PC-3 (cell line): Measurements from ENCODE around the gene PRKAR2A.

Source experiments
- EZH2 ChIP-seq: fragments of 300-600 bp; sonication (generic); IDR thresholded peaks from one replicate; pipeline ENCODE4 v1.6.1; 2017; ENCODE audit warnings: antibody characterized with exemption, mild to moderate bottlenecking, low read length; ENCODE audit not compliant: unreplicated experiment
- EZH2phosphoT487 ChIP-seq: fragments of 300-600 bp; sonication (generic); IDR thresholded peaks from 2 replicates; pipeline ENCODE4 v1.6.1; 2018; ENCODE audit warnings: mild to moderate bottlenecking, antibody characterized with exemption, low read length, borderline replicate concordance
- TF ChIP-seq, protein P1 (sequence below): fragments of 300-600 bp; sonication (generic); conservative IDR thresholded peaks from 2 replicates; pipeline ENCODE4 v1.5.1; 2017; ENCODE audit warnings: antibody characterized with exemption, low read depth, mild to moderate bottlenecking, low read length

DNA sequence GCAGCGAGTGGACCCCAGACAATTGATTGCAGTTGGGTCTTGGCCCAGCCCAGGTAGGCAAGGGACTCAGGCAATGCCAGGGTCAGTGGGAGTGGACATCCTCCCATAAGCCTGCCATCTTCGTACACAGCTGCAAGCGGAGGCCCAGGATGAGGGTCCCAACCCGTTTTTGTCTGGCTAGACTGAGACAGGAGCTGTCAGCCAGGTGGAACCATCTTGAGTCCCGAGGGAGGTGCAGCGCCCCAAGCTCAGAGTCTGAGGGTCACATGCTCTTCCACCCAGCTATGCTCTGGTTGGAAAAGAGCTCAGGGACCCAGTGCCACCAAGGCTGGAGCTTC, 108.1 kb downstream of the PRKAR2A start:
- TF ChIP-seq, protein P1, sequence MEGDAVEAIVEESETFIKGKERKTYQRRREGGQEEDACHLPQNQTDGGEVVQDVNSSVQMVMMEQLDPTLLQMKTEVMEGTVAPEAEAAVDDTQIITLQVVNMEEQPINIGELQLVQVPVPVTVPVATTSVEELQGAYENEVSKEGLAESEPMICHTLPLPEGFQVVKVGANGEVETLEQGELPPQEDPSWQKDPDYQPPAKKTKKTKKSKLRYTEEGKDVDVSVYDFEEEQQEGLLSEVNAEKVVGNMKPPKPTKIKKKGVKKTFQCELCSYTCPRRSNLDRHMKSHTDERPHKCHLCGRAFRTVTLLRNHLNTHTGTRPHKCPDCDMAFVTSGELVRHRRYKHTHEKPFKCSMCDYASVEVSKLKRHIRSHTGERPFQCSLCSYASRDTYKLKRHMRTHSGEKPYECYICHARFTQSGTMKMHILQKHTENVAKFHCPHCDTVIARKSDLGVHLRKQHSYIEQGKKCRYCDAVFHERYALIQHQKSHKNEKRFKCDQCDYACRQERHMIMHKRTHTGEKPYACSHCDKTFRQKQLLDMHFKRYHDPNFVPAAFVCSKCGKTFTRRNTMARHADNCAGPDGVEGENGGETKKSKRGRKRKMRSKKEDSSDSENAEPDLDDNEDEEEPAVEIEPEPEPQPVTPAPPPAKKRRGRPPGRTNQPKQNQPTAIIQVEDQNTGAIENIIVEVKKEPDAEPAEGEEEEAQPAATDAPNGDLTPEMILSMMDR, result no peak
- no peak for TF ChIP-seq EZH2phosphoT487
- TF ChIP-seq EZH2, result no peak
